ENCODE data around the gene ARL4C.

Gene ARL4C

DNA sequence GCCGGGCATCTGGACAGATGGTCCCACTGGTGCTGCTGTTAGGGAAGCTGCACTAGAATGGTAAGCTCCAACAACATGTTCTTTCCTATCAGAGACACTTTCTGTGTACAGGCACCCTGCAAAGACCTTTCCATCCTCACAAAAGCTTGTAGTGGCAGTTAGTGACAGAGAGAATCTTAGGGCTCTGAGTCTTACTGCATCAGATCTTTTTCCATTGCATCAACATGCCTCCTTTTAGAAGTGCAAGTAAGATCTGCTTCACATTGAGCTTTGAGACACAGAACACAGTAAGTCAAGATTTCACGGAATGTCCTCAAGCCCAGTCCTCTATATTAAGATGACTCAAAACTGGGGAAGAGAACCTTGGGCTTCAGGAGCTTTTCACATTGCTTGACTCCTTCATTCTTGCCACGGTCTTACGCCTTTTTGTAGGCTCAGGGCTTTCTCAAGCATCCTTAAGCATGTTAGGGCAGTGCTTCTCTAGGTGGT, 52.6 kb downstream of the ARL4C start:
- DNase-seq = no peak

Data from CD4-positive, alpha-beta T cell treated with Interleukin-17A for 1 hour (primary cell).